Osteoblast (primary cell): ENCODE data around the gene COL27A1. TPM values are rescaled to one million over a fixed set of nuclear protein-coding genes. Genes with fewer than 3 reads are reported as not detected.

Source experiments
- DNase-seq: peaks from one replicate; pipeline ENCODE4 v3.0.0; 2011; ENCODE audit warnings: low spot score, mixed read lengths; ENCODE audit not compliant: insufficient read length; ENCODE audit errors: missing footprints
- H2AFZ ChIP-seq: 2 replicates; pipeline ENCODE4 v1.6.0; 2011; ENCODE audit warnings: mild to moderate bottlenecking, low read length
- H3K27ac ChIP-seq: 2 replicates; pipeline ENCODE4 v1.5.1; 2011; ENCODE audit warnings: mild to moderate bottlenecking, low read depth, low read length, moderate library complexity
- H3K27me3 ChIP-seq: 2 replicates; pipeline ENCODE4 v1.6.0; 2012; ENCODE audit warnings: mild to moderate bottlenecking, control low read depth, inconsistent platforms, low read length, moderate library complexity; ENCODE audit not compliant: insufficient read depth
- H3K36me3 ChIP-seq: 2 replicates; pipeline ENCODE4 v1.5.1; 2011; ENCODE audit warnings: mild to moderate bottlenecking, low read length, control low read depth, moderate library complexity; ENCODE audit not compliant: insufficient read depth
- H3K4me1 ChIP-seq: 2 replicates; pipeline ENCODE4 v1.5.1; 2011; ENCODE audit warnings: mild to moderate bottlenecking, low read length, control low read depth, moderate library complexity; ENCODE audit not compliant: insufficient read depth
- H3K4me2 ChIP-seq: 2 replicates; pipeline ENCODE4 v1.6.0; 2011; ENCODE audit warnings: mild to moderate bottlenecking, low read length; ENCODE audit not compliant: insufficient read depth
- H3K4me3 ChIP-seq: fragments of 200-600 bp; sonication (generic); 3 replicates; pipeline ENCODE4 v1.5.1; 2012; ENCODE audit warnings: mild to moderate bottlenecking, low read length, inconsistent platforms; ENCODE audit not compliant: insufficient read depth
- H3K79me2 ChIP-seq: 2 replicates; pipeline ENCODE4 v1.6.0; 2012; ENCODE audit warnings: mild to moderate bottlenecking, low read length, control low read depth, inconsistent platforms; ENCODE audit not compliant: insufficient read depth
- H3K9me3 ChIP-seq: 2 replicates; pipeline ENCODE4 v1.5.1; 2011; ENCODE audit warnings: low read depth, low read length, control low read depth
- H4K20me1 ChIP-seq: 2 replicates; pipeline ENCODE4 v1.6.0; 2012; ENCODE audit warnings: mild to moderate bottlenecking, low read length, control low read depth; ENCODE audit not compliant: insufficient read depth
- total RNA-seq: library from RNA; depleted of rRNA; stranded (reverse); fragments of >200 nt; gene quantifications from 2 replicates; pipeline ENCODE4 v1.2.3, GENCODE V29; 2012
- TF ChIP-seq, protein P1 (sequence below): IDR thresholded peaks from 2 replicates; pipeline ENCODE4 v1.5.1; 2011; ENCODE audit warnings: mild to moderate bottlenecking, low read depth, low read length, moderate library complexity; ENCODE audit errors: extremely low read depth

COL27A1 gene
- total RNA-seq, 1 donor = 10.1 TPM

GRCh38 chr9:114287001-114287762 lies 131.8 kb downstream of the COL27A1 start:
- H2AFZ ChIP-seq = no peak overlapping the region
- no peaks in the 10 kb centered on the region for H4K20me1 ChIP-seq
- H3K79me2 ChIP-seq = no peaks in the 10 kb centered on the region
- no peak overlapping the region for H3K27ac ChIP-seq
- H3K4me1 ChIP-seq = peaks cover 27% of the 10 kb centered on the region
- H3K9me3 ChIP-seq = no peaks in the 10 kb centered on the region
- no peak overlapping the region for H3K4me3 ChIP-seq
- no peak overlapping the region for H3K4me2 ChIP-seq
- H3K27me3 ChIP-seq = no peaks in the 10 kb centered on the region
- peaks cover under 1% of the 10 kb centered on the region for H3K36me3 ChIP-seq
- TF ChIP-seq, protein P1, sequence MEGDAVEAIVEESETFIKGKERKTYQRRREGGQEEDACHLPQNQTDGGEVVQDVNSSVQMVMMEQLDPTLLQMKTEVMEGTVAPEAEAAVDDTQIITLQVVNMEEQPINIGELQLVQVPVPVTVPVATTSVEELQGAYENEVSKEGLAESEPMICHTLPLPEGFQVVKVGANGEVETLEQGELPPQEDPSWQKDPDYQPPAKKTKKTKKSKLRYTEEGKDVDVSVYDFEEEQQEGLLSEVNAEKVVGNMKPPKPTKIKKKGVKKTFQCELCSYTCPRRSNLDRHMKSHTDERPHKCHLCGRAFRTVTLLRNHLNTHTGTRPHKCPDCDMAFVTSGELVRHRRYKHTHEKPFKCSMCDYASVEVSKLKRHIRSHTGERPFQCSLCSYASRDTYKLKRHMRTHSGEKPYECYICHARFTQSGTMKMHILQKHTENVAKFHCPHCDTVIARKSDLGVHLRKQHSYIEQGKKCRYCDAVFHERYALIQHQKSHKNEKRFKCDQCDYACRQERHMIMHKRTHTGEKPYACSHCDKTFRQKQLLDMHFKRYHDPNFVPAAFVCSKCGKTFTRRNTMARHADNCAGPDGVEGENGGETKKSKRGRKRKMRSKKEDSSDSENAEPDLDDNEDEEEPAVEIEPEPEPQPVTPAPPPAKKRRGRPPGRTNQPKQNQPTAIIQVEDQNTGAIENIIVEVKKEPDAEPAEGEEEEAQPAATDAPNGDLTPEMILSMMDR = no peak
- DNase-seq = peak; percentile 13

GRCh38 chr9:114287763-114288192 lies 132.4 kb downstream of the COL27A1 start:
- H3K4me3 ChIP-seq = no peak overlapping the region
- H3K79me2 ChIP-seq = no peaks in the 10 kb centered on the region
- H3K27ac ChIP-seq = peak overlapping the region; percentile 19
- no peak overlapping the region for H2AFZ ChIP-seq
- TF ChIP-seq, protein P1 = no peak
- H3K27me3 ChIP-seq = no peaks in the 10 kb centered on the region
- peak; percentile 79 for DNase-seq
- peaks cover 23% of the 10 kb centered on the region for H3K4me1 ChIP-seq
- no peaks in the 10 kb centered on the region for H4K20me1 ChIP-seq
- H3K36me3 ChIP-seq = peaks cover 7% of the 10 kb centered on the region
- no peak overlapping the region for H3K4me2 ChIP-seq
- no peaks in the 10 kb centered on the region for H3K9me3 ChIP-seq

- H3K79me2 ChIP-seq = no peaks in the 10 kb centered on the region
- H3K9me3 ChIP-seq = no peaks in the 10 kb centered on the region
- H3K4me2 ChIP-seq = no peak overlapping the region
- no peaks in the 10 kb centered on the region for H4K20me1 ChIP-seq
- no peaks in the 10 kb centered on the region for H3K27me3 ChIP-seq
- H3K36me3 ChIP-seq = peaks cover 11% of the 10 kb centered on the region
- TF ChIP-seq, protein P1 = no peak
- peaks cover 17% of the 10 kb centered on the region for H3K4me1 ChIP-seq
- H3K4me3 ChIP-seq = no peak overlapping the region
- DNase-seq = peak; percentile 77
- no peak overlapping the region for H2AFZ ChIP-seq
- H3K27ac ChIP-seq = peak overlapping the region; percentile 19
Measured at GRCh38 chr9:114288193-114289091, 133.1 kb downstream of the COL27A1 start.

DNA sequence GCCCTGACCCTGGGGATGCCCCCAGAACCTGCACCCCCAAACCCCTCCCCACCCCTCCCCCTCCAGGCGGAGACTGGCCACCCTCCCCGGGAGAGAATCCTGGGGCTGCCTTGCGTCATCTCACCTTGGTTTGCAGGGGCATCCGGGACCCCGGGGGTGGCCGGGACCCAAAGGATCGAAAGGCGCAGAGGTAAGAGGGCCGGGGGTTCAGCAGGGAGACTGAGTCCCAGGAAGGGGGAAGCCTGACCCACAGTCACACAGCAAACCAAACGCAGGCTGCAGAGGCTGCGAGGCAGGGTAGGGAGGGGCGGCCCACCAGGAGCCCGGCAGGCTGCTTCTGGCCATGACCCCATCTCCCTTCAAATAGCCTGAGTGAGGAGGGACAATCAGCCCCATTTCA lies 133.8 kb downstream of the COL27A1 start:
- DNase-seq = no peak
- TF ChIP-seq, protein P1 = no peak
- Histone ChIP-seq H3K4me3 (no peak overlapping the region), H3K9me3 (no peaks in the 10 kb centered on the region), H3K79me2 (no peaks in the 10 kb centered on the region), H4K20me1 (no peaks in the 10 kb centered on the region), H3K27ac (no peak overlapping the region), H2AFZ (no peak overlapping the region), H3K36me3 (peaks cover 12% of the 10 kb centered on the region), H3K27me3 (no peaks in the 10 kb centered on the region), H3K4me2 (no peak overlapping the region), H3K4me1 (peaks cover 17% of the 10 kb centered on the region)
